ENCODE results near the gene KRTAP27-1.

Gene KRTAP27-1, protein sequence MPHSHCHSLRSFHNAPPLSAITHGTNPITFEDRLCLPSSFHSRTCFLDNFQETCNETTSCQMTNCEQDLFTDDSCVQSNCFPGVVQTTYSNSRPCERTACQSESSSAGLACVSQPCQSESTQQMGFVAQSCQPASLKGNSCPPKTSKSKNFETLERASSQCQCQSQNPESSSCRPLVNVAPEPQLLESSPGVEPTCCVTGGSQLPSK

DNA sequence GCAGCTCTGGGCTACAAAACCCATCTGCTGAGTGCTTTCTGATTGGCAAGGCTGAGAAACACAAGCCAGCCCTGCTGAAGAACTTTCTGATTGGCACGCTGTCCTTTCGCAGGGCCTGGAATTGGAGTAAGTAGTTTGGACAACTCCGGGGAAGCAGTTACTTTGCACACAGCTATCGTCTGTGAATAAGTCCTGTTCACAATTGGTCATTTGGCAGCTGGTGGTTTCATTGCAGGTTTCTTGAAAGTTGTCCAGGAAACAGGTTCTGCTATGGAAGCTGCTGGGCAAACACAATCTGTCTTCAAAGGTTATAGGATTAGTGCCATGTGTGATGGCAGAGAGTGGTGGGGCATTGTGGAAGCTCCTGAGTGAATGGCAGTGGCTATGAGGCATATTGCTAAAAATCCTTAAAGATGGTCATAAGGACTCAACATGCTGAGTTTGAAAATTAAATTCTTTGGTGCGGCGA is at the start of gene KRTAP27-1:
Gene KRTAP27-1, minus strand, starts transcription at position 419 of the 469 bp plus-strand sequence. Its CDS starts 26 bp downstream, at position 393.
- no peak for DNase-seq (ENCODE audit: low read depth in 2 of 2, low spot score in 1 of 2)

DNA sequence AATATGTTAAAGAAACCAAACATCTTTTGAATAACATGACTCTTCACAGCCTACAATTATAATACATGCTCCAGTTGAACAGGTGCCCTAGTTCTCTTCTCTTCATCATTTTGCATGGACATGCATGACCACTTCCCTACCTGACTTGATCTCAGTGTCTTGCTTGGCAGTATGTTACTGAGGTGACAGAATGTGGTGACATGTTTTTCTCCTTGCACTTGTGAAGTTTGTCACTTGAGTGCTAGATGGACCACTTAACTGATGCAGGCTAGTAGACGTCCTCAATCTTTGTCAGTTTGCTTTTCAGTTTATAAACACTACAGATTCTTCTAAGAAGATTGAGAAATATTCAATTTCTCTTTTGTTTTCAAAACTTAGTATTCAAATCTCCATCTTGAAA is 44.7 kb upstream of the KRTAP27-1 start:
- DNase-seq (ENCODE audit: low read depth in 2 of 2, low spot score in 1 of 2) = no peak

- no peak for DNase-seq (ENCODE audit: low read depth in 2 of 2, low spot score in 1 of 2)
Observed at GRCh38 chr21:30372139-30372770, 34.8 kb upstream of the KRTAP27-1 start, which contains the start of gene KRTAP13-2. Gene KRTAP13-2 (minus strand): TSS chr21:30372271. CDS start chr21:30372213, 58 bp downstream.

GRCh38 chr21:30355906-30356305 is 18.4 kb upstream of the KRTAP27-1 start:
- no peak for DNase-seq (ENCODE audit: low read depth in 2 of 2, low spot score in 1 of 2)

GRCh38 chr21:30354308-30355005 is 17.0 kb upstream of the KRTAP27-1 start:
- DNase-seq (ENCODE audit: low read depth in 2 of 2, low spot score in 1 of 2) = no peak

DNA sequence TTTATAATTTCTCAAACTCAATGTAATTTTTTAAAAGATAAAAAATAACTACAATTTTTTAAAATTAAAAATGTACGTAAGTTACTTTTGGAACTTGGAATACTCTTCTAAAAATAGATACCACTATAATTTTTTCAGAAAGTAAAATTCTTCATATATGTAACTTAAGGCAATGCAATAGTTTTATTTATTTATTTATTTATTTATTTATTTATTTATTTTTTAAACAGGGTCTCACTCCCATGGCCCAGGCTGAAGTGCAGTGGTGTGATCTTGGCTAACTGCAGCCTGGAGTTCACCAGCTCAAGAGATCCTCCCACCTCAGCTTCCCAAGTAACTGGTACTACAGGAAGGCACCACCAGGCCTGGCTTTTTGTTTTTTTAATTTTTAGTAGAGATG is 14.0 kb upstream of the KRTAP27-1 start:
- no peak for DNase-seq (ENCODE audit: low read depth in 2 of 2, low spot score in 1 of 2)

GRCh38 chr21:30349572-30349971 is 12.1 kb upstream of the KRTAP27-1 start:
- no peak for DNase-seq (ENCODE audit: low read depth in 2 of 2, low spot score in 1 of 2)

- no peak for DNase-seq (ENCODE audit: low read depth in 2 of 2, low spot score in 1 of 2)
Observed at GRCh38 chr21:30348506-30348905, 11.0 kb upstream of the KRTAP27-1 start, which contains the start of gene KRTAP23-1. Gene KRTAP23-1 (minus strand): TSS chr21:30348606. CDS start chr21:30348606, 0 bp downstream.

GRCh38 chr21:30345014-30345413 is 7.5 kb upstream of the KRTAP27-1 start:
- no peak for DNase-seq (ENCODE audit: low read depth in 2 of 2, low spot score in 1 of 2)

DNA sequence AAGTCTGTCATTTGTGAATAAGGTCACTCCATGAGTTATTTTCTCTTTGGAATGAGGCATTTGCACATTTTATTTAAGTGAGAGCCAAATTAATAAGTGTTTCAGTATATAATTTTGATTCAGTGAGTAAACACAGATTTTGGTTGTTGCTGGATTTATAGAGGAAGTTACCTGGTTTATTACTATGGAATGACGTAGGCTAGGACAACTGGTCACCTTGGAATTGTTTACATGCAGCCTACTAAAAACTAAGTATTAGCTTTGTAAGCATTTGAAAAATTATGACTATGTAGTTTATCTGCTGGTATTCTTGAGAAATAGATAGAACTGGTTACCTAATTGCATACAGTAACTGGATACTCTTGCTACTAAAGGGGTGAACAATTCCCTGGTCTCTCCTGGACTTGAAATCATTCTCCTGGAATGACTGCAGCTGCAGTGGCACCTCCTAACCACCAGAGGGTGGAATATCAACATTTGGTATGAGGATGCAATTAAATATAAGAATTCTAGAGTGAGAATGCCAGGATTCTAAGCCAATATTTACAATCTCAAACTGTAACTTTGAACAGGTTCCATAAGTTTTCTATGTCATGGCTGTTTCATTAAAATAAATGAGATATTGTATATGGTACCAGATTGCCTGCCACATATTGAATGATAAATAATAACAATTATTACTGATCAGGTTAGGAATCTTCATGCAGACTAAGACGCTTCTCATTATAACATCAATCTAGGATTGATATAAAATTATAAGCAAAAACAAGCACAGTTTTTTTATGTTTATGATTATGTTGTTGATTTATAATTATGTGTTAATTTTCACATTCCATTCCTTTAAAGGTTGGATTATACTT is 3.5 kb upstream of the KRTAP27-1 start:
- DNase-seq (ENCODE audit: low read depth in 2 of 2, low spot score in 1 of 2) = no peak

- DNase-seq (ENCODE audit: low read depth in 2 of 2, low spot score in 1 of 2) = no peak
Observed at GRCh38 chr21:30338717-30339116, 1.2 kb upstream of the KRTAP27-1 start.

- DNase-seq (ENCODE audit: low read depth in 2 of 2, low spot score in 1 of 2) = no peak
Observed at GRCh38 chr21:30337772-30338171, 278 bp upstream of the KRTAP27-1 start.

DNA sequence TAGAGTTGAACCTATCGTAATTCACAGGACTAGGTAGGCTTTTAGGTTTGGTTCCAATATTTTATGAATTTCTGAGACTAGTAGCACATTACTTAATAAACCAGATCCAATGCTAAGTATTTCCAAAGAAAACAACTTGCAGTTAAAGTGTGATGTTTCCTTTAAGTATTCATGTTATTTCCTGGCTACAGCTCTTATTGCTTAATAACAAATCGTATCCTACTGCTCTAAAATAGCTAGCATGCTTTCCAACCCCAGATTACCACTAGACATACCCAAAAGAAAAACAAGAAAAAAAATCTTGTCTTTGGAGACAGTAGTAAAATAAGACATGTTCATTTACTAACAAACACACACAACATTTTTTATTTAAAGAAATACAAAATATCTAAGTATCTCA is 898 bp downstream of the KRTAP27-1 start:
- DNase-seq (ENCODE audit: low read depth in 2 of 2, low spot score in 1 of 2) = no peak

- no peak for DNase-seq (ENCODE audit: low read depth in 2 of 2, low spot score in 1 of 2)
Observed at GRCh38 chr21:30333736-30334135, 3.8 kb downstream of the KRTAP27-1 start.

GRCh38 chr21:30332681-30333080 is 4.8 kb downstream of the KRTAP27-1 start:
- no peak for DNase-seq (ENCODE audit: low read depth in 2 of 2, low spot score in 1 of 2)

DNA sequence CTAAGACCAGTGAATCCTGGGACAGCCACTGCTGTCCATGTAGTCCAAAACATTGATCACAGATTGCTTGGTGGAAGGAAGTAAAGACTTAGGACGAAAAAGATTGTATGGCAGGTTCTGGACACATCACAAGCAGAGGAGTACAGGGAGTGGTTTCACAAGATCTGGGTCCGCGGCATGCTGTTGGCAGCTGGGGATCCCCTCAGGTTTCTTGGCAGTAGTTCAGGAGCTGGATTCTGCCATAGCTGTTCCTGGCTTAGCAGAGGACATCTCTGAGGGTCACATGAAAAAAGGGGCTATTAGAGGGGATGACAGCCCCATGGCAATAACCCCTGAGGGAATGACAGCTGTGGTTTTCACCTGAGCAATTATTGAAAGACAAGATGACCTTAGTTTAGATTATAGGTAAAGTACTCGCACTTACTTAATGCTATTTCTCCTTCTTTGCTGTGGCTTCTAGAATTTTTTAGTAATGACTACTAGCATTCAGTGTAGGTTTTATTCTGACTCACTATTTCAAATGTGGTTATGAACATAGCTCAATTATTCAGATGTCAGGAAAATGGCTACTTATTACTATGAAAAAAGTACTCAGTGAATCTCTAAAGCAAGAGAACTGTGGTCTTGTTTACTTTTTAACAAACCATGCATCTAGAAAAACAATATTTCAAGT is 8.2 kb downstream of the KRTAP27-1 start:
- no peak for DNase-seq (ENCODE audit: low read depth in 2 of 2, low spot score in 1 of 2)

DNA sequence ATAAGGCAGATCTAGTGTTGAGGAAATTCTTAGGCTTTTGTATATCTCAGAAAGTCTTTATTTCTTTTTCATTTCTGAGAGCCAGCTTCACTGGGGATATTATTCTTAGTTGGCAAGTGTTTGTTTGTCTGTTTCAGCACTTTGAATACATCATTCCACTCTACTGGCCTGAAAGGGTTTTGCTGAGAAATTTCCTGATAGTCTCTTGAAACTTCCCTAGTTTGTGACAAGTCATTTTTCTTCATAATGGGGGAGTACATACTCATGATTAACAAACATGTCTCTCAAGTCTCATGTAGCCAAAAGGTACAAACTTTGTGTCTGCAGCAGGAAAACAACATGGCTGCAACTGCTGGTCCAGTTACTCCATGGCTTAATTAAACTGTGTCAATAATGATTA is 11.1 kb downstream of the KRTAP27-1 start:
- DNase-seq (ENCODE audit: low read depth in 2 of 2, low spot score in 1 of 2) = no peak

GRCh38 chr21:30320215-30320614 is 17.3 kb downstream of the KRTAP27-1 start, which contains the start of gene KRTAP26-1:
Gene KRTAP26-1 (minus strand): TSS chr21:30320315. CDS start chr21:30320035, 280 bp downstream.
- DNase-seq (ENCODE audit: low read depth in 2 of 2, low spot score in 1 of 2) = no peak

DNA sequence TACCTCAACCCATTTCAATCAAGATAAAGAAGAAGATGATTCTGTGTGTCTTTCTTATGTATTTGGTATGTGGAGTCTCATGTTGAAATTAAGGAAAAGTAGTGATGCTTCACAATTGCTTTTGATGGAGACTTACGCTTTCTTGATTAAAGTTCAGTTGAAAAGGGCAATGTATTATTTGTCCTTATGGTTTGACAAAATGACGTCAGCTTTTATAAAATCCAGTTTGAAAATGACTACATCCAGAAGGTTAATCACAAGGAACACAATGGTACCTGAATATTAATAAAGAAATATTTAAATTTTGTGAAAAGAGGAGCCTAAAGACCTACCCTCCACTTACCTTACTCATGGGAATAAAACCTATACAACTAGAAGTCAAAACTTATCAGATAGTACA is 21.8 kb downstream of the KRTAP27-1 start:
- no peak for DNase-seq (ENCODE audit: low read depth in 2 of 2, low spot score in 1 of 2)

DNA sequence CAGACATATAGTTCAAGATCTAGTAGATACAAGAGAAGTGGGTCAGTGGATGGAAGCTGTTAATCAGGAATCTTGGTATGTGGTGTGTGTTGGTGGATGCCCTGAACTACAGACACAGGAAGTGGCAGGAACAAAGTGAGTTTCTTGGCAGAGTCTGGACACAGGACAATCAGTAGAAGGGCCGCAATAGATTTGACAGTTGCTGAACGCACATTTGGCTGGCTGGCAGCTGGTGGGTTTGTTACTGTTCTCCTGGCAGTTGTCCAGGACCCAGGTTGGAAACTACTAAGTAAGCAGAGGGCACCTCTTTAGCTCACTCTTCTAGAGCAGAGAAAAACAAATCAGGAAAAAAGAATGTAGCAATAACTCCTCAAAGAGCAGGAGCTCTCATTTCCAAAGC is 30.6 kb downstream of the KRTAP27-1 start:
- no peak for DNase-seq (ENCODE audit: low read depth in 2 of 2, low spot score in 1 of 2)
